GM12865 (cell line): ENCODE data around the gene GRK2.

ENCODE experiments used
- DNase-seq: peaks from one replicate; pipeline ENCODE4 v3.0.0; 2010; ENCODE audit warnings: low read depth
- H3K4me3 ChIP-seq: 2 replicates; pipeline ENCODE4 v1.5.1; 2011; ENCODE audit warnings: mild to moderate bottlenecking, low read depth, low read length, control low read depth
- CTCF ChIP-seq: IDR thresholded peaks from 2 replicates; pipeline ENCODE4 v1.5.1; 2011; ENCODE audit warnings: low read length, control low read depth, low read depth, inconsistent platforms; ENCODE audit not compliant: insufficient read depth; ENCODE audit errors: missing control alignments

GRK2 gene

GRCh38 chr11:67267188-67268080 is 1.2 kb downstream of the GRK2 start:
- DNase-seq: peak; percentile 66
- no peak for TF ChIP-seq CTCF
- peak overlapping the region; percentile 88 for H3K4me3 ChIP-seq

- peak overlapping the region; percentile 88 for H3K4me3 ChIP-seq
- DNase-seq: peak; percentile 94
- TF ChIP-seq CTCF: no peak
Observed at GRCh38 chr11:67268081-67268961, 2.0 kb downstream of the GRK2 start.

GRCh38 chr11:67268962-67269268 is 2.6 kb downstream of the GRK2 start:
- H3K4me3 ChIP-seq: peak overlapping the region; percentile 88
- TF ChIP-seq CTCF: no peak

GRCh38 chr11:67269401-67270255 is 3.4 kb downstream of the GRK2 start:
- DNase-seq: no peak
- no peak for TF ChIP-seq CTCF
- peak overlapping the region; percentile 88 for H3K4me3 ChIP-seq

More at GRCh38 chr11:67268962-67269268, 2.6 kb downstream of the GRK2 start:
- no peak for DNase-seq

- no peak for TF ChIP-seq CTCF
- DNase-seq: no peak
- peak overlapping the region; percentile 88 for H3K4me3 ChIP-seq
Observed at GRCh38 chr11:67270256-67271204, 4.3 kb downstream of the GRK2 start.
